ENCODE measurements around the gene DGLUCY.
"Not testable (repeated sequence)": the region's sequence is repeated elsewhere in the genome, so short reads cannot be mapped to it uniquely, and the experiment has no call there.

Gene DGLUCY

DNA sequence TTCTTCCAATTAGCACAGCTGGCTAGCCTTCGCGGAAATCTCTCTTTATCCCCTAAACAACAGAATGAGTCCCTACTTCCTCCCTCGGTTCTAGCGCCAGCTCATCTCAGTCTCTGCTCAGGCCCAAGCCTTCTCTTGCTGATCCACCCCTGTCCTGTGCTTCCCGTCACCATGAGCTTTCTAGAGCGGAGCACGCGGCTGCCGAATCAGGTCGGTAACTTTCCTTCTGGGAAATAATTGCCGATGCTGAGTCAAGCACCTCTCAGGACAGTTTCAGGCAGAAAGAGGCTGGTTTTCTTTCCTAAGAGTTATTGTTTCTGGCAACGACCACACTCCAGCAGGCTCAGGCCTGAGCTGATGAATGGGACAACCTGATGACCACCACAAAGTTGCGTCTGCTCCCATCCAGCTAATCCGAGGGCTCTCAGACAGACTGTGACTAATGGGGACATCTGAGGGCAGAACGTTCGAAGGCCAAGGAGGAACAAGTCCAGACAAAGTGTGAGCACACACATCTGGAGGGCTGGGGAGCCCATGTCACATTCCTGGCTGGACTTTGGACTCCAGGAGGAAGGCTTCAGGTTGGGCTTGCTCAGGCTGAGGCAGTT is 144.2 kb downstream of the DGLUCY start:
- no peak for DNase-seq (ENCODE audit: low spot score)

DNA sequence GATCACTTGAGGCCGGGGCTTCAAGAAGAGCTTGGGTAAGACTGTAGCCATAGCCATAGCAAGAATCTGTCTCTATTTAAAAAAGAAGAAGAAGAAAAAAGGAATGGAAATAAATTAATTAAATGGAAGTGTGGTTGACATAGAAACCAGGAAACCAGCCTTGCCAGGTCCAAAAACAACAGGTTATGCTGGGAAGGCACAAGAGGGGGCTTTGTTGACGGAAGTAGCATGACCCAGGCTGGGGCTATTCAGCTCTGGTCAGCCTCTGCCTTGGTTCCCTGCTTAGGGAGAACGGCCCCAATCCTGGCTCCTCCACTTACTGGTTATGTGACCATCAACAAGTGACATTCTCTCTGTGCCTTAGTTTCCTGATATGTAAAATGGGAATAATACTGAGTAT is 145.0 kb downstream of the DGLUCY start:
- DNase-seq (ENCODE audit: low spot score) = no peak

DNA sequence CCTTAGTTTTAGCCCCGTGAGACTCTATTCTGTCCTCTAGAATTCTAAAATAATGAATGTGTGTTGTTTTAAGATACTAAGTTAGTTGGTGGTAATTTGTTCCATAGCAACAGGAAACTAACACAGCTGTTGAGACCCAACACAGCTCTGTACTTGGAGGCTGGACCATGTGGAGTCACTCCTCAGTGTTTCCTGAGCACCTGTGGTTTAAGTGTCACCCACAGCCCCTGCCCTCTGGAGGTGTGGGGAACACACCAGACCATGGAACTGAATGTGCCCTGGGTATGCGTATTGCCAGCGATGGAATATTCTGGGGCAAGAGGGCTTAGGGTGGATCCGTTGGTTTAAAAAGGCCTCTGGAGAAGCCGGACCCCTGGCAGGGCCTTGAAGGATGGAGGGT is 147.2 kb downstream of the DGLUCY start:
- peak; percentile 64 for DNase-seq (ENCODE audit: low spot score)

DNA sequence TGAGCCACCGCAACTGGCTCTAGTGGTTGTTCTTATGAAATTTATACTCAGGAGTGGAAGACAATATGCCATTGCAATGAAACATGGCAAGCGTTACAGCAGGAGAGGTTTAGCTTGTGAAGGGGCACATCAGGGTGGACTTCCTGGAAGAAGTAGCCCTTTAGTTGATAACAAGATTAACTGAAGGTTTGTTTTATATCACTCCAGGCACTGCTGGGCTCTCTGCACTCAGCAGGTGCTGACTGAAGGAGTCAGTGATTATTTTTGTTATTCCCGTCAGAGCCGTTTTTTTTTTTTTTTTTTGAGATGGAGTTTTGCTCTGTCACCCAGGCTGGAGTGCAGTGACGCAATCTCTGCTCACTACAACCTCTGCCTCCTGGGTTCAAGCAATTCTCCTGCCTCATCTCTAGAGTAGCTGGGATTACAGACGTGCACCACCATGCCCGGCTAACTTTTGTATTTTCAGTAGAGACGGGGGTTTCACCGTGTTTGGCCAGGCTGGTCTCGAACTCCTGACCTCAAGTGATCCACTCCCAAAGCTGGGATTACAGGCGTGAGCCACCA is 148.2 kb downstream of the DGLUCY start:
- no peak for DNase-seq (ENCODE audit: low spot score)

DNA sequence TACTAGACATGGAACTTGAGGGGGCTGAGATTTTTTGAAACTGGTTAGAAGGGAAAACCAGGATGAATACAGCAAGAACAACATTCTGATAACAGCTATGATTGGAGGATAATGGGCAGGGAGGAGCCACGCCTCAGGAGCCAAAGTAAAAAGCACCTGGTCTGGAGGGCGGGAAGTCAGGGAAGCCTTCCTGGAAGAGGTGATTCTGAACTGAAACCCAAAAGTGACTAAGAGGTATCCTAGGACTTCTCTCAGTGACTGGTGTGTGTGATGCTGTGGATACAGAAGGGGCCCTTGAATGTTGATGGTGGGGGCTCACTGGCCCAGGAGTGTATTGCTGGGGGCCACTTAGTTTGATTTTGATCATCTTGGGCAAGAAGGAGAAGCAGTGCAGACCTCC is 149.5 kb downstream of the DGLUCY start:
- no peak for DNase-seq (ENCODE audit: low spot score)

DNA sequence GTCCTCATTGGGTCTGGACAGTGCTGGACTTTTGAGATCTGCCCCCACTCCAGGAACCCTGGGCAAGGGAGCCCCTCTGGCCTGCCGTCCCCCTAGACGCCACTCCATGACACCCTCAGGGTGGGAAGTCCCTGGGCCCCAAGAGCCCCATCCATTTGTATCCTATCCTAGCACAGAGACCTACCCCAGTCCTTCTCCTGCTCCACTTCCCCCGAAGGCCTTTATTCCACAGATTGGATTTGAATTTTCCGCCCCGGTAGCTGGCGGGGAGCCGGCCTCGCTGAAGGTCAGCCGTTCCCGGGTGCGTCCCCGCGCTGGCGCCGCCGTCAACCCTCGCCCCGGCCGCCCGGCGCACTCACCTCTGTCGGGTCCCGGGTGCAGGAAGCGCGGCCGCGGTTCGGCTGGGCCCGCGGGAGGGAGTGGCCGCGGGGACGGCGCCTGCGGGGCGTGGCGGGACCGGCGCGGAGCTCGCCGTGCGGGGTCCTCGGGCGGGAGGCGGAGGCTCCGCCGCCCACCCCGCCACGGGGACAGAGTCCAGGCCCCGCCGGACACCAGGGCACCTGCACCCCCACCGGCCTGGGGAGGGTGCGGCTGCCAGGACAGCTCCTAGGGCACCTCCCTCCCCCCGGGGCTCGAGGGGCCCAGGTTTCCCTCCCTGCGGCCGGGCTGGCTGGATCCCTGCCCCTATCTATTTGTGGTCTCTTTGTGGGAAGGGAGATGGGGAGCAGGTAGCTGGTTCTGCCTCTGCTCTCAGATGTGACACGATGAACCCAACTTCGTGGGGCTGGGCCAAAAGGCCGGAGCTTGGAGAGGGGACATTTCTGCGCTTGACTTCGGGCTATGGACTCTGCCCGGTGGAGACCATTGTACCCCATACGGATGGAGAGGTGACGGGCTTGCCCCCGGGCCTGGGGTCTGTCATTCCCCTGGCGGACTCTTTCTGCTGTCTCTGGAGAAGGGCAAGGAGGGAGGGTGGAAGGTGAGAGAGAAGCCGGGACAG is 150.6 kb downstream of the DGLUCY start:
- no peak for DNase-seq (ENCODE audit: low spot score)

DNA sequence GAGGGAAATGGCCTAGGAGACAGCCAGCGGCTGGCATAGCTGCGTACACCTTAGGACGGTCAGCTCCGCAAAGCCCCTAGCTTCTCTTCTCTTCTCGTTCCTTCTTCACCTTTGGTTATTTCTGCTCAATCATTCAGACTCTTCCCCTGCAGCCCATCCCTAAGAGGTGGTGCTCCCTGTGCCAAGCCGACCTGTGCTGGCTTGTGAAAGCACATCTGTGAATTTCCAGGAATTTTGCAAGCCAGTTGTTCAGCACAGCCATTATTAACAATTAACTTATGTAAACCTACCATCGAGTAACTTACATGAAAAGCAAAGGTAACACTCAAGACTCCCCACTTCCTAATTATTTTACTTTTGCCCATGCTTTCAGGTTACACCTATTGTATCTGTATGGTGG is 151.5 kb downstream of the DGLUCY start:
- no peak for DNase-seq (ENCODE audit: low spot score)

DNA sequence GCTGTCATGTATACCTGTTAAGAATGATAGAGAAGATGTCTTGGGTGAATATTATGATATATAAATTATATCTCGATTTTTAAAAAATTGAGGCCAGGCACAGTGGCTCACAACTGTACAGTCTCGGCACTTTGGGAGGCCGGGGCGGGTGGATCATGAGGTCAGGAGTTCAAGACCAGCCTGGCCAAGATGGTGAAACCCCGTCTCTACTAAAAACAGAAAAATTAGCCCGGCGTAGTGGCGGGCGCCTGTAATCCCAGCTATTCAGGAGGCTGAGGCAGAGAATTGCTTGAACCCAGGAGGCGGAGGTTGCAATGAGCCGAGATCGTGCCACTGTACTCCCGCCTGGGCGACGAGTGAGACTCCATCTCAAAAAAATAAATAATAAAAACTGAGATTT is 152.4 kb downstream of the DGLUCY start:
- not testable (repeated sequence) for DNase-seq (ENCODE audit: low spot score)

DNA sequence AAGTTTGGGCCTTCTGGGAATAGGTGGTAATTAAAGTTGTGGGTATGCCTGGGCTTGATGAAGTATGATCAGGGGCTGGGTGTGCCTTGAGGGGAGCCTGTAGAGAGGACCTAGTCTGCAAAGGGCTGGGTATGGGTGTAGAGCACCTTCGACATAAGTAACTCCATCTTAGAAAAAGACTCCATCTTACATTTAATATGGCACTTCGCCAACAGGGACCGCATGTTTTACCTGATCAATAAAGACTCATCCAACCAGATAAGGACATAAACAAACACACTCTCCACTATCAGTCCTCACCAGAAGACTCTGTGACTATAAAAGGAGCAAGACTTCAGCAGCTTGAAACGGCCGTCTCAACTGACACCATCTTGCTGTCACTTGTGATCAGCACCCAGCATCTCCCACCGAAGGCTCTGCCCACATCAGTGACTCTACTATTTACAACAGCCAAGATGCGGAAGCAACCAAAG is 154.1 kb downstream of the DGLUCY start:
- DNase-seq (ENCODE audit: low spot score) = no peak

DNA sequence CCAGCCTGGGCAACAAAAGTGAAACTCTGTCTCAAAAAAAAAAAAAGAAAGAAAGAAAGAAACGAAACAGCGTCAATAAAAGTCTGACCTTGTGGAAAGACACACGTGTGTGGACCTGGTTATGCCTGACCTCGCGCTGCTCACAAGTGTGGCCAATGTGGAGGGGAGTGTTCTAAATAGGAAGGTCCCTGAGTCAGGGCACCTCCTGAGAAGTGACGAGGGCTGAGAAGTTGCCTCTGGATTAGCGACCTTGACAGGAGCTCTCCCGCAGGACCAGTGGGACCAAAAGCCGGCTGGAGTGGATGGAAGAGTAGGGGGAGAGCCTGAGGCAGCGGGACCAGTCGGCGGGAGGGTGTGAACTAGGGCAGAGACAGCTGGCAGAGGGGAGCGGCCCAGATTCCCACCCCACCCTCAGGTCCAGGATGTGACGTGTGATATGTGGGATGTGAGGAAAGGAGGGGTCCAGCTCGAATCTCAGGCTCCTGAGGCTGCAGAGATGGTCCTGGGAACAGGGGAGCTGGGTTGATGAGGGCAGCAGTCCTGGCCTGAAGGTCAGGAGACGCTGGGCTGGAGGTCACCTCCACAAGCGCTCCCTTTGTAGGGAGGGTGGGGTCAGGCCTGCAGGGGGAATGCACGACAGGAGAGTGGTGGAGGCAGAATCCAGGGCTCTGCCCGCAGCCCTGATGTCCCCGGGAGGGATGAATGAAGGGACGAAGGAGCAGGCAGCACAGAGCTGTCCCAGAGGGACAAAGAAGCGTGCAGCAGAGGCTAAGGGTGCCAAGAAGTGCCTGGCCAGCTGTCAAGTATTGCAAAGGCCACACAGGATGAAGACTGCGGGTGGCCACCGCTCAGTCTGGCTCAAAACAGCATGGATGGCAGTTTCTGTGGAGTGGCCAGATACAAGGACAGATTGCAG is 155.5 kb downstream of the DGLUCY start:
- no peak for DNase-seq (ENCODE audit: low spot score)

DNA sequence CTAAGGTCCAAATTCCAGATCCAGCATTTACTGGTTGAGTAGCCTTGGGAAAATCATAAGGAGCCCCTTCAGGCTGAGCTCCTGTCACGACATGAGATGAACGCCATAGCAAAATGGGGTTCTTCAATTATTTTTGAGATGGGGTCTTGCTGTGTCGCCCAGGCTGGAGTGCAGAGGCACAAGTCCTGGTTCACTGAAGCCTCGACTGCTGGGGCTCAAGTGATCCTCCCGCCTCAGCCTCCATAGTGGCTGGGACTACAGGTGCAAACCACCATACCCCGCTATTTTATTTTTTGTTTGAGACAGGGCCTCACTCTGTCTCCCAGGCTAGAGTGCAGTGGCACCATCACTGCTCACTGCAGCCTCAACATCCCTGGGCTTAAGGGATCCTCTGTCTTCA is 156.3 kb downstream of the DGLUCY start:
- no peak for DNase-seq (ENCODE audit: low spot score)

DNA sequence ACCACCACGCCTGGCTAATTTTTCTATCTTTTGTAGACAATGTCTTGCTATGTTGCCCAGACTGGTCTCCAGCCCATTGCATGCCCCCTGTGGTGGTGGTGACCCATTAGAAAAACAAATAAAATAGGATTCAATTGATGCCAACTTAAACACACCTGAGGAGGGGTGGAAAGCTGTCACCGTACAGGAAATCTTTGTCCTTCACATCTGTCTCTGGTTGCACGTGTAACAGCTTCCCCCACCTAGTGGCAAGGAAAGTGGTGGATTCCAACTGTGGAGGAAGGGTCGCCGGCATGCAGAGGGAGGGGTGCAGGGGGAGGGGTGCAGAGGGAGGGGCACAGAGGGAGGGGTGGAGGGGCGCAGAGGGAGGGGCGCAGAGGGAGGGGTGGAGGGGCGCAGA is 156.7 kb downstream of the DGLUCY start:
- no peak for DNase-seq (ENCODE audit: low spot score)

DNA sequence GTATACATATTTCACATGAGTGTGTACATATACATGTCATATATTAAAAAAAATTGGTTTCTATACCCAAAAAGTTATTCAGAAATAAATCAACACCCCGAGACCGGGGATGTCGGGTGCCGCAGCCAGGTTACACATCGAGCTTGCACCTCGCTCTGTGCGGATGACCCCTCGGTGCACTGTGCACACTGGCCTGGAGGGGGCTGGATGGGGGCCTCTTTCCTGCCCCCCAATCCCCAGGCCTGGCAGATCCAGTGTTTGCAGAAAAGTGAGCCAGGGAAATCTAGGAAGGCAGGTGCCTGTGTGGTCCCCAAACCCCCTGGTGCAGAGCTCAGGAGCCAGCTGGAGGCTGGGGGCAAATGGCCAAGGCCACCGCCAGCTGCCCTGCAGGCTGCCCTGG is 157.8 kb downstream of the DGLUCY start:
- no peak for DNase-seq (ENCODE audit: low spot score)

DNA sequence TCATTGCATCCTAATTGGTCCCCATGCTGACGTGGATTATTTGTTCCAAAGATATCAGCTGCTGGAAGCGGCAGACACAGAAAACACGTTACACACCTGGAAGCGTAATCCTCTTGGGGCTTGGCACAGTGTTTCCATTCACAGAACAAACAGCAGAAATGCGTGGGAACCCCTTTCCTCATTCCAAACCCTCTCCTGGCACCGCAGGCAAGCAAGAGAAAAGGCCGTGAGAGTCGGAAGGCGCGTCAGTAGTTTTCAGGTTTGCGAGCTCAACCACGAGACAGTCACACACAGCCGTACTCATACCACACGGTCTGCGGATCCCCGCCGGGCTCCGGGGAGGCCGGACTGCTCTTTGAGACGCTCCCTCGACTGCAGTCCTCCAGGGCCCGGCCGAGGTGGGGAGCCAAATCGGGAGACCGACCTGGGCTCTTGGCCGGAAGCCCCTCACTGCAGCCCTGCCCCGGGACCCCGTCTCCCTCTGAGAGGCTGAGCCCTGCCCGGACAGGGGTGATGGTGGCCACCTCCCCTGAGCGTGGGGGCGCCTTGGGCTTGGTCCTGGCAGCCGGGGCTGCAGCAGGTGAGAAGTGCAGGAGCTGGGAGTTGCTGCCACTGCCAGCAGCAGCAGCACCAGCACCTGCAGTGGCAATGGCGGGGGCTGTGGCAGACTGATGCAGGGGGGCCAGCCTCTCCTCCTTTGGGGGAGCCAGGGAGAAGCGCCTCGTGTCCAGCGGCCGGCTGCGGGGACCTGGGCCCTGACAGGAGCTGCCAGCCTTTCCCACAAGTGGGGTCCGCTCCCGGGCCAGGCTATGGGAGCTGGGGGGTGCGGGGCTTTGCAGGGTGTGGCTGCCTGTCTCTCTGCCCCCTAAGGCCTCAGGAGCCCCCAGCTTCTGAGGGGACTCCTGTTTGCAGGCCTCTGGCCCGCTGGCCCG is 158.7 kb downstream of the DGLUCY start:
- DNase-seq (ENCODE audit: low spot score) = no peak

DNA sequence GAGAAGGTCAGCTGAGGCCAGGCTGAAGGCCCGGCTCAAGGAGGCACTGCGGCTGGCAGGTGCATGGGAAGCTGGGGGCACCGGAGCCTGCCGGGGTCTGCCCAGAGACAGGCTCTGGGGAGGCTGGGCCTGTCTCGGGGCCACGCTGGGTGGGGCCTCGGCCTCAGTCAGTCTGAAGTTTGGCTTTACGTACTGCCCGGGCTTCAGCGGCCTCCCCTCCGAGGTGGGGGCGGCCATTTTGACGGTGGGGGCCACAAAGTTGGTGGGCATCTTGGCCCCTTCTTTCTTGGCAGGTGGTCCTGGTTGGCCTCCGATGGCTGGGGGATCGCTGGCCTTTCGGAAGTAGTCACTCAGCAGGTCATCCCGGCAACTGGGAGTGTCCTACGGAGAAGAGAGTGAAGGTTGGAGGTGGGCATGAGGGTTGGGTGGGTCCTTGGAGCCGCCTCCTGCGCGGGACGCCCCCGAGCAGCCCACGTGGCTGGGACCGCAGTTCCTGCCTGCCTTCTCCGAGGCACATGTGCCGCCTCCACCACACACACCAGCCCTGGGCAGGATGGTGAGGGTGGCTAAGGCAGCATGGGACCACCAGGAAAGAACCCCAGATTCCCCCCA is 159.5 kb downstream of the DGLUCY start:
- DNase-seq (ENCODE audit: low spot score) = no peak

DNA sequence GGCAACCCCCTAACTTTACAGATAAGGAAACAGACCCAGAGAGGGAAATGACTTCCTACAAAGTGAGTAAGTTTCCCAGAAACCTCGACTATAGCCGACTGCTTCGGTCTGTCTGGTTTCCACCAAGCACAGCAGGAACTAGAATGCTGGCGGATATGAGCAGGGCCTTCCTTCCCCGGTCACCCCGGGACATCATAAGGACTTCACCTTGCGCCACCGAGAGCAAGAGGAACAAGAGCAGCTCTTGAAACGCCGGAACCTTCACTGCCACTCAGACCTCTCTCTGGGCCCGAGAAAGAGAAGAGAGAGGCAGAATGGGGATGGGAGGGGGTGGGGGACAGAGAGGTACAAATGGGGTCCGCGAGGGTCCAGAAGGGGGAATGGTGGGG is 160.0 kb downstream of the DGLUCY start:
- no peak for DNase-seq (ENCODE audit: low spot score)

DNA sequence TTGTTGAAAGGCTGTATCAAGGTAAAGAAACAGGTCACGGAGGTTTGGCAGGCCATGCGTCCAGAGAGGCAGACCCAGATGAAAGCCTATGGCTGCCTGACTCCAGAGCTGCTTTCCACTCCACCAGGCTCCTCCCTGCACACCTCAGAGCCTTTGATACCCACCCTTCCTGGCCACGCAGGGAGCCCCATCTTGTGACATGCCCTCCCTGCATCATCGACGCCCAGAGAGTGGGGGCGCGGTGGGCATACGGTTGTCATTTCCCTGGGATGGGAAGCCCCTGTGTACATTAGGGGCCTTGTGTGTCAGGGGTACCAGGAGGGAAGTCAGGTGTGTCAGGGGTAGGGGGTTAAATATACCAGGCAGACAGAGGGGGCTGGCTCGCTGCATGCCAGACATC is 160.9 kb downstream of the DGLUCY start:
- no peak for DNase-seq (ENCODE audit: low spot score)
